ENCODE data around the gene MUSK.

GRCh38 chr9:110650261-110650660 is 18.3 kb upstream of the MUSK start:
- TF ChIP-seq CTCF (IDR thresholded peaks at IDR 0.05) (no peak), KAT7 (CRISPR knock-in tag; IDR thresholded peaks at IDR 0.05; ENCODE audit: borderline replicate concordance) (no peak), ARID4B (CRISPR knock-in tag; IDR thresholded peaks at IDR 0.05; ENCODE audit: borderline replicate concordance) (no peak), ETV6 (CRISPR knock-in tag; IDR thresholded peaks at IDR 0.05) (no peak), NR1H2 (CRISPR knock-in tag; IDR thresholded peaks at IDR 0.05) (no peak), ATF3 (CRISPR knock-in tag; conservative IDR thresholded peaks at IDR 0.05) (no peak), TCF7 (CRISPR knock-in tag; IDR thresholded peaks at IDR 0.05; ENCODE audit: low read depth) (no peak), AFF4 (CRISPR knock-in tag; IDR thresholded peaks at IDR 0.05; ENCODE audit: borderline replicate concordance) (no peak), HMGA2 (CRISPR knock-in tag; IDR thresholded peaks at IDR 0.05) (no peak), JUN (CRISPR knock-in tag; IDR thresholded peaks at IDR 0.05) (no peak), GABPB1 (CRISPR knock-in tag; IDR thresholded peaks at IDR 0.05) (no peak), NFE2L1 (CRISPR knock-in tag; IDR thresholded peaks at IDR 0.05) (no peak), ELF4 (CRISPR knock-in tag; IDR thresholded peaks at IDR 0.05; ENCODE audit: low read depth) (no peak)
